Hepatocyte (in vitro differentiated cells): ENCODE measurements around the gene TP53RK. TPM values are rescaled to one million over a fixed set of nuclear protein-coding genes. Genes with fewer than 3 reads are reported as not detected.
A peak's percentile ranks its signal among the peaks of the same experiment; 100 is the strongest.

ENCODE experiments used
- DNase-seq: peaks from one replicate; pipeline ENCODE4 v3.0.0-alpha.2; 2016; ENCODE audit warnings: low spot score
- H2AFZ ChIP-seq: fragments of 200-600 bp; sonication (generic); 2 replicates; pipeline ENCODE4 v1.6.0; 2016; ENCODE audit warnings: antibody characterized with exemption, mild to moderate bottlenecking
- H3K27ac ChIP-seq: fragments of 200-600 bp; sonication (generic); 2 replicates; pipeline ENCODE4 v1.5.1; 2016; ENCODE audit warnings: mild to moderate bottlenecking
- H3K27me3 ChIP-seq: fragments of 200-600 bp; sonication (generic); 2 replicates; pipeline ENCODE4 v1.6.1; 2016
- H3K36me3 ChIP-seq: fragments of 200-600 bp; sonication (generic); replicated peaks from 2 replicates; pipeline ENCODE4 v1.5.1; 2016; ENCODE audit warnings: low read depth; ENCODE audit not compliant: insufficient read depth
- H3K4me1 ChIP-seq: fragments of 200-600 bp; sonication (generic); 2 replicates; pipeline ENCODE4 v1.5.1; 2016; ENCODE audit warnings: mild to moderate bottlenecking, moderate library complexity; ENCODE audit not compliant: insufficient read depth
- H3K4me2 ChIP-seq: fragments of 200-600 bp; sonication (generic); 2 replicates; pipeline ENCODE4 v1.6.0; 2016
- H3K4me3 ChIP-seq: fragments of 200-600 bp; sonication (generic); 2 replicates; pipeline ENCODE4 v1.5.1; 2016; ENCODE audit warnings: mild to moderate bottlenecking
- H3K79me2 ChIP-seq: fragments of 200-600 bp; sonication (generic); 2 replicates; pipeline ENCODE4 v1.6.0; 2017; ENCODE audit warnings: mild to moderate bottlenecking
- H3K9me2 ChIP-seq: fragments of 200-600 bp; sonication (generic); replicated peaks from 2 replicates; pipeline ENCODE4 v1.6.0; 2017; ENCODE audit warnings: mild to moderate bottlenecking; ENCODE audit not compliant: insufficient read depth
- H3K9me3 ChIP-seq: fragments of 200-600 bp; sonication (generic); 2 replicates; pipeline ENCODE4 v1.5.1; 2016; ENCODE audit warnings: low read depth, mild to moderate bottlenecking
- H4K20me1 ChIP-seq: fragments of 200-600 bp; sonication (generic); 2 replicates; pipeline ENCODE4 v1.6.0; 2016; ENCODE audit warnings: mild to moderate bottlenecking; ENCODE audit not compliant: insufficient read depth, poor library complexity, severe bottlenecking
- EZH2 ChIP-seq: fragments of 200-600 bp; sonication (generic); IDR thresholded peaks from 2 replicates; pipeline ENCODE4 v1.6.1; 2016; ENCODE audit warnings: antibody characterized with exemption, mild to moderate bottlenecking, borderline replicate concordance
- EZH2phosphoT487 ChIP-seq: fragments of 200-600 bp; sonication (generic); IDR thresholded peaks from one replicate; pipeline ENCODE4 v1.6.1; 2018; ENCODE audit warnings: antibody characterized with exemption, mild to moderate bottlenecking, low read depth, moderate library complexity; ENCODE audit not compliant: unreplicated experiment, severe bottlenecking
- WGBS: methylation state at CpG from one replicate; pipeline ENCODE4 v1.1.6; 2016; ENCODE audit warnings: low lambda C conversion rate; ENCODE audit errors: missing lambda C conversion rate; 5-methylcytosine and 5-hydroxymethylcytosine counted together
- polyA plus RNA-seq: library from polyadenylated mRNA; unstranded; fragments of >200 nt; fragmentation: Nextera tagmentation; extraction: Ambion mirVana; gene quantifications from 2 replicates; pipeline ENCODE4 v1.2.1, GENCODE V29; 2016
- total RNA-seq: library from RNA; depleted of rRNA; stranded (reverse); fragments of >200 nt; gene quantifications from 2 replicates; pipeline ENCODE4 v1.2.3, GENCODE V29; 2014
- TF ChIP-seq, protein P1 (sequence below): fragments of 200-600 bp; sonication (generic); IDR thresholded peaks from 2 replicates; pipeline ENCODE4 v1.5.1; 2016; ENCODE audit warnings: antibody characterized with exemption, mild to moderate bottlenecking; ENCODE audit not compliant: poor library complexity

The TP53RK gene
- total and polyA plus RNA-seq, 2 experiments from 2014 or later = 19.6 to 19.8 TPM

DNA sequence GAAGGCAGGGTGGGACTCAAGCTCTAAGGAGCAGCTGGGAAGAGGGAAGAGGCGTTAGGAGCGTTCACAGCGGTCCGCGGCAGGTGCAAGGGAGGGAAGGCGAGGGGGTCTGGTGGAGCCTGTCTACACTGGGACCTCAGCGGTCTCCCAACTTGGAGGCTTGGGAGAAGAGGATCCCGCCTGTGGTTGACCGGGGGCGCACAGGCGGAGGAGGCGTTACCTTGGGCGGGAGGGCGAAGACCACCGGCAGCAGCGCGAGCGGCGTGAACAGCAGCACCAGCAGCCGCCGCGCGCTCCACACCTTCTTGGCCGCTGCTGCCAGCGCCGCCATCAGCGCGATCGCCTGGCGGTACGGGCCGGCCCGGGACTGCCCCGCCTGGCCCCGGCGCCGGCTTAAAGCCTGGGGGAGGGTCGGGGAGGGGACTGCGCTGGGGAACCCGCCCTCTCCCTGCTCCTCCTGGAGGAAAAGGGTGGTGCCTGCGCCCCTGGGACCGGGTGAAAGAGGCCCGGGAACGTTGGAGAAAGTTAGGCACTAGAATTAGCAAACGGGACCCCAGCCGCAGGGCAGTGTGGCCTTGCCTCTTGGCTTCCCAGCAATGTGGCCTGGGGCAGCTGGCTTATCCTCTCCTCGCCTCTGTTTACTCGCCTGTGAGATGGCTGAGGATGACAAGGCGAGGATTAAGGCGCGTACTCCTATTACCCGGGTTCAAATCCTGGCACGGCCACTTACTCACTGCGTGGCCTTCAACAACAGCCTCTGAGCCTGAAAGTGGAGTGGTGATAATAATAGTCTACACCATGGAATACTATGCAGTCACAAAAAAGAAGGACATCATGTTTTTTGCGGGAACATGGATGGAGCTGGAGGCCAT lies 37.9 kb downstream of the TP53RK start, which contains the start of gene SLC13A3:
Gene SLC13A3 (minus strand): TSS at position 369 of the 872 bp plus-strand sequence. CDS start 38 bp downstream, at position 331.
- no peak for TF ChIP-seq EZH2phosphoT487
- TF ChIP-seq EZH2 = peak; percentile 36
- TF ChIP-seq, protein P1, sequence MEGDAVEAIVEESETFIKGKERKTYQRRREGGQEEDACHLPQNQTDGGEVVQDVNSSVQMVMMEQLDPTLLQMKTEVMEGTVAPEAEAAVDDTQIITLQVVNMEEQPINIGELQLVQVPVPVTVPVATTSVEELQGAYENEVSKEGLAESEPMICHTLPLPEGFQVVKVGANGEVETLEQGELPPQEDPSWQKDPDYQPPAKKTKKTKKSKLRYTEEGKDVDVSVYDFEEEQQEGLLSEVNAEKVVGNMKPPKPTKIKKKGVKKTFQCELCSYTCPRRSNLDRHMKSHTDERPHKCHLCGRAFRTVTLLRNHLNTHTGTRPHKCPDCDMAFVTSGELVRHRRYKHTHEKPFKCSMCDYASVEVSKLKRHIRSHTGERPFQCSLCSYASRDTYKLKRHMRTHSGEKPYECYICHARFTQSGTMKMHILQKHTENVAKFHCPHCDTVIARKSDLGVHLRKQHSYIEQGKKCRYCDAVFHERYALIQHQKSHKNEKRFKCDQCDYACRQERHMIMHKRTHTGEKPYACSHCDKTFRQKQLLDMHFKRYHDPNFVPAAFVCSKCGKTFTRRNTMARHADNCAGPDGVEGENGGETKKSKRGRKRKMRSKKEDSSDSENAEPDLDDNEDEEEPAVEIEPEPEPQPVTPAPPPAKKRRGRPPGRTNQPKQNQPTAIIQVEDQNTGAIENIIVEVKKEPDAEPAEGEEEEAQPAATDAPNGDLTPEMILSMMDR = no peak
- Histone ChIP-seq H3K27ac (no peak within 1 kb of the TSS), H3K4me3 (no peak within 1 kb of the TSS)

DNA sequence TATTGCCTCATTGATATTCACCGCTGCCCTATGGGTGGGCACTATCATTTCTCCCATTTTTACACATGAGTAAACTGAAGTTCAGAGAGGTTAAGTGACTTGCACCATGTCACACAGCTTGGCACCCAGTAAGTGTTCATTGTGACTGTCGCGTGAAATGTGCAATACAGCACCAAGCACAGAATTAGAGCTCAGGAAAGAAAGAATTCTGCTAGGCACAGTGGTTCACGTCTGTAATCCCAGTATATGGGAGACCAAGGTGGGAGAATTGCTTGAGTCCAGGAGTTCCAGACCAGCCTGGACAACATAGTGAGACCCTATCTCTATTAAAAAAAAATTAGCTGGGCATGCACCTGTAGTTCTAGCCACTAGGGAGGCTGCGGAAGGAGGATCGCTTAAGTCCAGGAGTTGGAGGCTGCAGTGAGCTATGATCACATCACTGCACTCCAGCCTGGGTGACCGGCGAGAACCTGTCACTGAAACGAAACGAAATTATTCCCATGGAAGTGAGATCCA lies 38.6 kb downstream of the TP53RK start:
- Histone ChIP-seq H3K27me3 (peaks cover 21% of the 10 kb centered on the region), H3K4me2 (peak overlapping the region; percentile 91), H3K4me3 (no peak overlapping the region), H3K36me3 (no peaks in the 10 kb centered on the region), H4K20me1 (no peaks in the 10 kb centered on the region), H3K9me2 (no peaks in the 10 kb centered on the region), H2AFZ (no peak overlapping the region), H3K9me3 (no peaks in the 10 kb centered on the region), H3K4me1 (peaks cover 3% of the 10 kb centered on the region), H3K27ac (no peak overlapping the region), H3K79me2 (no peaks in the 10 kb centered on the region)
- TF ChIP-seq, protein P1 = no peak
- TF ChIP-seq EZH2 (no peak), EZH2phosphoT487 (no peak)
- DNase-seq = no peak
- 87% methylated on average over 10 of the region's 10 CpGs for WGBS

More for the DNA sequence above, 37.9 kb downstream of the TP53RK start, which contains the start of gene SLC13A3:
- Histone ChIP-seq H3K9me2 (no peaks in the 10 kb centered on the region), H3K36me3 (no peaks in the 10 kb centered on the region), H4K20me1 (no peaks in the 10 kb centered on the region), H3K4me2 (peak within 1 kb of the TSS; percentile 91), H3K79me2 (no peaks in the 10 kb centered on the region), H3K4me1 (peaks cover 3% of the 10 kb centered on the region), H3K9me3 (no peaks in the 10 kb centered on the region), H3K27me3 (peaks cover 21% of the 10 kb centered on the region), H2AFZ (peak within 1 kb of the TSS; percentile 49)
- 22% methylated on average over 46 of the region's 55 CpGs for WGBS
- DNase-seq = peak; percentile 58

DNA sequence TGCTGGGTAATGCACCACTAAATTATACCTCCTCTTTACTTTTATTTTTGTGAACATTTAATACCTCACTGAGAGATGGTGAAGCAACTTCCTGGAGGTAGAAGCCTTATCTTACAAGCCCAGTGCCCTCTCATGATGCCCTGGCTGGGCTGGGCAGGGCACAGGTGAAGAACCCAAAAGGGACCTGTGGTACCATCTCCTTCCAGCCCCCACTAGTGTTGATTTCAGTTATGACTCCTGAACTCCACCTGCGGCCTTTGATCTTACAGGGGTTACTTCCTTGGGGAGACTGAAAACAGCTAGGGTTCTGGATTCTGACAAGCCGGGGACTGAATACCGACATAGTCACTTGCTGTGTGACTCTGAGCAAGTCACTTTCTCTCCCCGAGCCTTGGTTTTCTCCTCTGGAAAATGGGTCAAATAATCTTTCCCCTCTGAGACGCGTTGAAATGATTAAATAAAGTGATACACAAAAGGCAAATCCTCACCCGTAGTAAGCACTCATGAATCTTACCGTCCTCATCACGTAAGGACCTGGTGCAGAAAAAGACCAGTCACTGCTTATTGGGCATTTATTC lies 39.2 kb downstream of the TP53RK start:
- Histone ChIP-seq H3K9me2 (no peaks in the 10 kb centered on the region), H2AFZ (no peak overlapping the region), H3K4me2 (no peak overlapping the region), H3K9me3 (no peaks in the 10 kb centered on the region), H3K27me3 (peaks cover 21% of the 10 kb centered on the region), H3K36me3 (no peaks in the 10 kb centered on the region), H3K4me1 (peaks cover 3% of the 10 kb centered on the region), H3K79me2 (no peaks in the 10 kb centered on the region), H3K27ac (no peak overlapping the region), H4K20me1 (no peaks in the 10 kb centered on the region), H3K4me3 (no peak overlapping the region)
- TF ChIP-seq EZH2 (no peak), EZH2phosphoT487 (no peak)
- TF ChIP-seq, protein P1 = no peak
- WGBS = 91% methylated on average over 9 of the region's 9 CpGs
- DNase-seq = no peak
